Stimulated activated CD8-positive, alpha-beta memory T cell treated with anti-CD3 and anti-CD28 coated beads, Interleukin-4, amount 100 ng/mL, for 4 hours (primary cell): ENCODE measurements around the gene OGFOD3.
A peak's percentile ranks its signal among the peaks of the same experiment; 100 is the strongest.

ENCODE experiments used
- DNase-seq, 2 donors: peaks; one replicate each; pipeline ENCODE4 v3.0.0-alpha.2; 2020; ENCODE audit warnings: low read depth in 2 of 2, low spot score in 1 of 2

OGFOD3 gene

GRCh38 chr17:82407255-82407654 lies 11.1 kb downstream of the OGFOD3 start:
- DNase-seq, result no peak

GRCh38 chr17:82406131-82406671 lies 12.2 kb downstream of the OGFOD3 start:
- no peak for DNase-seq

- no peak for DNase-seq
Measured at GRCh38 chr17:82405051-82405450, 13.3 kb downstream of the OGFOD3 start.

- no peak for DNase-seq
Measured at GRCh38 chr17:82403662-82404660, 14.4 kb downstream of the OGFOD3 start.

GRCh38 chr17:82402865-82403264 lies 15.5 kb downstream of the OGFOD3 start:
- DNase-seq, result no peak

- DNase-seq, result peak in 1 of 2 donors; percentile 26
Measured at GRCh38 chr17:82400830-82401229, 17.6 kb downstream of the OGFOD3 start.

- no peak for DNase-seq
Measured at GRCh38 chr17:82400206-82400605, 18.2 kb downstream of the OGFOD3 start.

GRCh38 chr17:82399601-82400101 lies 18.7 kb downstream of the OGFOD3 start:
- DNase-seq, result no peak

GRCh38 chr17:82399041-82399441 lies 19.3 kb downstream of the OGFOD3 start:
- DNase-seq, result no peak

- DNase-seq, result no peak
Measured at GRCh38 chr17:82397449-82398335, 20.7 kb downstream of the OGFOD3 start.

GRCh38 chr17:82396601-82397435 lies 21.6 kb downstream of the OGFOD3 start:
- no peak for DNase-seq

GRCh38 chr17:82394278-82394677 lies 24.1 kb downstream of the OGFOD3 start:
- DNase-seq, result no peak

- no peak for DNase-seq
Measured at GRCh38 chr17:82392941-82393340, 25.4 kb downstream of the OGFOD3 start.

GRCh38 chr17:82392209-82392920 lies 26.0 kb downstream of the OGFOD3 start:
- no peak for DNase-seq

GRCh38 chr17:82391496-82392066 lies 26.8 kb downstream of the OGFOD3 start:
- no peak for DNase-seq

- DNase-seq, result no peak
Measured at GRCh38 chr17:82390860-82391435, 27.4 kb downstream of the OGFOD3 start.

- no peak for DNase-seq
Measured at GRCh38 chr17:82390015-82390859, 28.1 kb downstream of the OGFOD3 start.

GRCh38 chr17:82389379-82389778 lies 29.0 kb downstream of the OGFOD3 start:
- no peak for DNase-seq
